Panc1 (cell line): ENCODE data around the gene TAS2R39. TPM values are rescaled to one million over a fixed set of nuclear protein-coding genes. Genes with fewer than 3 reads are reported as not detected.

ENCODE experiments used
- ATAC-seq: fragments of 200-7000 bp; cut with Tn5 transposase; 2 replicates; pipeline ENCODE4 v1.9.1; 2020; ENCODE audit warnings: mild to moderate bottlenecking, moderate library complexity
- BruUV-seq: library from RNA; stranded (reverse); fragments of 400-500 nt; replicated peaks from 2 replicates; lab custom pipeline; 2021; lab: Mats Ljungman, UMichigan
- CTCF ChIA-PET: fragments of 300-600 bp; sonication (Branson Sonifier 250); formaldehyde crosslinking; loops from one replicate; lab custom pipeline; 2022; ENCODE audit warnings: antibody characterized with exemption; lab: Charles Lee
- POLR2A ChIA-PET: fragments of 300-600 bp; sonication (Branson Sonifier 250); formaldehyde crosslinking; loops from one replicate; lab custom pipeline; 2022; ENCODE audit warnings: antibody characterized with exemption; lab: Charles Lee
- DNase-seq: peaks from one replicate; pipeline ENCODE4 v3.0.0-alpha.2; 2010; ENCODE audit warnings: low read depth, low spot score
- H3K27ac ChIP-seq: 2 replicates; pipeline ENCODE4 v1.5.1; 2011; ENCODE audit warnings: mild to moderate bottlenecking, low read length, inconsistent platforms
- H3K27me3 ChIP-seq: fragments of 200-500 bp; sonication (Bioruptor generic); 2 replicates; pipeline ENCODE4 v1.6.0; 2014; ENCODE audit warnings: low read length, inconsistent platforms; ENCODE audit not compliant: control insufficient read depth, insufficient read depth
- H3K36me3 ChIP-seq: fragments of 200-500 bp; sonication (Bioruptor generic); 2 replicates; pipeline ENCODE4 v1.5.1; 2014; ENCODE audit warnings: inconsistent platforms, mild to moderate bottlenecking, low read length, moderate library complexity; ENCODE audit not compliant: control insufficient read depth, insufficient read depth
- H3K4me1 ChIP-seq: 2 replicates; pipeline ENCODE4 v1.5.1; 2011; ENCODE audit warnings: inconsistent platforms, mild to moderate bottlenecking, low read length, moderate library complexity; ENCODE audit not compliant: control insufficient read depth, insufficient read depth
- H3K4me3 ChIP-seq, 2 experiments: 2 replicates each; pipeline ENCODE4 v1.5.1; 2011 to 2012; ENCODE audit warnings: low read depth in 2 of 2, low read length in 2 of 2, mild to moderate bottlenecking in 2 of 2, inconsistent platforms in 1 of 2, moderate library complexity in 1 of 2
- H3K9me3 ChIP-seq: fragments of 200-500 bp; sonication (Bioruptor generic); 2 replicates; pipeline ENCODE4 v1.5.1; 2014; ENCODE audit warnings: low read depth, mild to moderate bottlenecking, inconsistent platforms, low read length, moderate library complexity; ENCODE audit not compliant: control insufficient read depth, insufficient read depth
- POLR2AphosphoS5 ChIP-seq: IDR thresholded peaks from 2 replicates; pipeline ENCODE4 v1.6.1; 2012; ENCODE audit warnings: mild to moderate bottlenecking, low read depth, low read length, moderate library complexity
- SIN3A ChIP-seq: IDR thresholded peaks from 2 replicates; pipeline ENCODE4 v1.6.1; 2012; ENCODE audit warnings: low read depth, mild to moderate bottlenecking, low read length, moderate library complexity, borderline replicate concordance; ENCODE audit not compliant: insufficient read depth
- TCF7L2 ChIP-seq: IDR thresholded peaks from 2 replicates; pipeline ENCODE4 v1.6.1; 2011; ENCODE audit warnings: mild to moderate bottlenecking, low read depth, low read length, inconsistent platforms
- in situ Hi-C: cut with HindIII; loops from 2 replicates; pipeline ENCODE4 v1.10.0; 2016; ENCODE audit warnings: low sequenced_read_pairs, low pct_unique_long_range_greater_than_20kb
- intact Hi-C: fragments of 100-400 bp; cut with micrococcal nuclease; formaldehyde crosslinking; loops from one replicate; pipeline ENCODE4 v1.10.0; 2022; ENCODE audit not compliant: unreplicated experiment
- total RNA-seq: library from RNA; stranded (reverse); gene quantifications from one replicate; pipeline ENCODE4 v1.2.1, GENCODE V29; 2021; ENCODE audit not compliant: unreplicated experiment
- TF ChIP-seq, protein P1 (sequence below): fragments of 450-650 bp; IDR thresholded peaks from 2 replicates; pipeline ENCODE4 v1.5.1; 2017; ENCODE audit warnings: mild to moderate bottlenecking
- TF ChIP-seq, protein P2 (sequence below), 2 experiments: IDR thresholded peaks; 2 replicates each; pipeline ENCODE4 v1.6.1; 2011 to 2012; ENCODE audit warnings: low read depth in 2 of 2, control low read depth in 1 of 2, low read length in 1 of 2, mild to moderate bottlenecking in 1 of 2, moderate library complexity in 1 of 2; ENCODE audit not compliant: insufficient read depth in 1 of 2

Gene TAS2R39
- total RNA-seq, 1 experiment from 2014 or later: not detected

DNA sequence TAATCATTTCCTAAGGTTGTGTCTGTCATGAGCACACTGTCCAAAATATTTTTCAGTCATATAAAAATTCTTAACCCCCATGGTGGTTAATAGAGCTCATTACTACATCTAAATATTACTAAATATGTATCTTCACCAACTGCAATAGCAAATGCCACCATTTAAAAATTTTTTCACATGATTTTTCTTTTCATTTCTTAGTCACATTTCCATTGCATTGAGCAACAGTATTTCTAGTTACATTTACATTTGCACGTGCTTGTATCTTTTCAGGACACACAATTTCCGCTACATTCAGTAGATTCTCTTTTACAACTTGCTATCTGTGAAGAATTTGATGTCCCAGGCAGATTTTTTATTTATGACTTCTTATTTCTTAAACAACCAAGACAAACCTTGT is 33.5 kb downstream of the TAS2R39 start:
- no peak overlapping the region for H3K4me3 ChIP-seq
- BruUV-seq: no TSS peak
- H3K9me3 ChIP-seq: no peaks in the 10 kb centered on the region
- ATAC-seq (no peak), DNase-seq (no peak)
- intact Hi-C loops (no loop called here), in situ Hi-C loops (loop anchor here (25.0 kb wide), 1 partner anchor 204 kb away; no protein-coding TSS in a partner anchor)
- no peak overlapping the region for H3K27ac ChIP-seq
- no peaks in the 10 kb centered on the region for H3K4me1 ChIP-seq
- TF ChIP-seq, protein P1, sequence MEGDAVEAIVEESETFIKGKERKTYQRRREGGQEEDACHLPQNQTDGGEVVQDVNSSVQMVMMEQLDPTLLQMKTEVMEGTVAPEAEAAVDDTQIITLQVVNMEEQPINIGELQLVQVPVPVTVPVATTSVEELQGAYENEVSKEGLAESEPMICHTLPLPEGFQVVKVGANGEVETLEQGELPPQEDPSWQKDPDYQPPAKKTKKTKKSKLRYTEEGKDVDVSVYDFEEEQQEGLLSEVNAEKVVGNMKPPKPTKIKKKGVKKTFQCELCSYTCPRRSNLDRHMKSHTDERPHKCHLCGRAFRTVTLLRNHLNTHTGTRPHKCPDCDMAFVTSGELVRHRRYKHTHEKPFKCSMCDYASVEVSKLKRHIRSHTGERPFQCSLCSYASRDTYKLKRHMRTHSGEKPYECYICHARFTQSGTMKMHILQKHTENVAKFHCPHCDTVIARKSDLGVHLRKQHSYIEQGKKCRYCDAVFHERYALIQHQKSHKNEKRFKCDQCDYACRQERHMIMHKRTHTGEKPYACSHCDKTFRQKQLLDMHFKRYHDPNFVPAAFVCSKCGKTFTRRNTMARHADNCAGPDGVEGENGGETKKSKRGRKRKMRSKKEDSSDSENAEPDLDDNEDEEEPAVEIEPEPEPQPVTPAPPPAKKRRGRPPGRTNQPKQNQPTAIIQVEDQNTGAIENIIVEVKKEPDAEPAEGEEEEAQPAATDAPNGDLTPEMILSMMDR: no peak
- no peak for TF ChIP-seq TCF7L2
- TF ChIP-seq SIN3A: no peak
- no peak for TF ChIP-seq POLR2AphosphoS5
- ChIA-PET CTCF (interaction anchor here (0.7 kb wide), 1 partner anchor 97 kb away, joined by 3 read pairs; no protein-coding TSS in a partner anchor), POLR2A (no interaction called here)
- H3K27me3 ChIP-seq: peaks cover 4% of the 10 kb centered on the region
- H3K36me3 ChIP-seq: no peaks in the 10 kb centered on the region

DNA sequence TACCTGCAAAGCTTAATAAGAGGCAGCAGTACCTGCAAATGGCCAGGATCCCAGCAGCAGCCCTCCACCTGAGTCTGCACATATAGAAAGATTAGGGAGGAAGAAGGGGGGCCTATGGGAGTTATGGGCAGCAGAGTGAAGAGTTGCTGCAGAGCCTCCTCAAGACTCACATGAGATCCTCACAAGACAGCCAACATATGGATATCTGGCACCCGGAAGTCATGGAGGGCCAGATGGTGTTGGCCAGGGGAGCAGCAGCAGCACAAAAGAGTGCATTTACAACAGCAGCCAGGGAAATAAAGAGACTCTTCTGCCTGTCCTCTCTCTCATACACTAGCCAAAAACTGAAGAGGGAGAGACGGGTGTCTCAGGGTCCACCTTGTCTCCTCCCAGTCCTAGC is 34.6 kb downstream of the TAS2R39 start:
- Histone ChIP-seq H3K4me3 (no peak overlapping the region), H3K4me1 (no peaks in the 10 kb centered on the region), H3K27ac (no peak overlapping the region), H3K36me3 (no peaks in the 10 kb centered on the region), H3K9me3 (no peaks in the 10 kb centered on the region), H3K27me3 (peaks cover 10% of the 10 kb centered on the region)
- TF ChIP-seq SIN3A (no peak), POLR2AphosphoS5 (no peak), TCF7L2 (no peak)
- TF ChIP-seq, protein P1: no peak
- TF ChIP-seq, protein P2, sequence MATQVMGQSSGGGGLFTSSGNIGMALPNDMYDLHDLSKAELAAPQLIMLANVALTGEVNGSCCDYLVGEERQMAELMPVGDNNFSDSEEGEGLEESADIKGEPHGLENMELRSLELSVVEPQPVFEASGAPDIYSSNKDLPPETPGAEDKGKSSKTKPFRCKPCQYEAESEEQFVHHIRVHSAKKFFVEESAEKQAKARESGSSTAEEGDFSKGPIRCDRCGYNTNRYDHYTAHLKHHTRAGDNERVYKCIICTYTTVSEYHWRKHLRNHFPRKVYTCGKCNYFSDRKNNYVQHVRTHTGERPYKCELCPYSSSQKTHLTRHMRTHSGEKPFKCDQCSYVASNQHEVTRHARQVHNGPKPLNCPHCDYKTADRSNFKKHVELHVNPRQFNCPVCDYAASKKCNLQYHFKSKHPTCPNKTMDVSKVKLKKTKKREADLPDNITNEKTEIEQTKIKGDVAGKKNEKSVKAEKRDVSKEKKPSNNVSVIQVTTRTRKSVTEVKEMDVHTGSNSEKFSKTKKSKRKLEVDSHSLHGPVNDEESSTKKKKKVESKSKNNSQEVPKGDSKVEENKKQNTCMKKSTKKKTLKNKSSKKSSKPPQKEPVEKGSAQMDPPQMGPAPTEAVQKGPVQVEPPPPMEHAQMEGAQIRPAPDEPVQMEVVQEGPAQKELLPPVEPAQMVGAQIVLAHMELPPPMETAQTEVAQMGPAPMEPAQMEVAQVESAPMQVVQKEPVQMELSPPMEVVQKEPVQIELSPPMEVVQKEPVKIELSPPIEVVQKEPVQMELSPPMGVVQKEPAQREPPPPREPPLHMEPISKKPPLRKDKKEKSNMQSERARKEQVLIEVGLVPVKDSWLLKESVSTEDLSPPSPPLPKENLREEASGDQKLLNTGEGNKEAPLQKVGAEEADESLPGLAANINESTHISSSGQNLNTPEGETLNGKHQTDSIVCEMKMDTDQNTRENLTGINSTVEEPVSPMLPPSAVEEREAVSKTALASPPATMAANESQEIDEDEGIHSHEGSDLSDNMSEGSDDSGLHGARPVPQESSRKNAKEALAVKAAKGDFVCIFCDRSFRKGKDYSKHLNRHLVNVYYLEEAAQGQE (IDR thresholded peaks at IDR 0.05; ENCODE audit: insufficient read depth in 1 of 2, low read depth in 2 of 2, low read length in 1 of 2): no peak
- no TSS peak for BruUV-seq
- in situ Hi-C loops (loop anchor here (25.0 kb wide), 1 partner anchor 206 kb away; no protein-coding TSS in a partner anchor), intact Hi-C loops (no loop called here)
- POLR2A ChIA-PET: no interaction called here
- no peak for ATAC-seq
- DNase-seq: no peak
- CTCF ChIA-PET: no interaction called here
